ENCODE data around the gene DGUOK.
A peak's percentile ranks its signal among the peaks of the same experiment; 100 is the strongest.

Gene DGUOK

GRCh38 chr2:73982140-73982617, 55.5 kb downstream of the DGUOK start:
- H3K4me2 ChIP-seq (ENCODE audit: low read length) = no peak overlapping the region
- H2AK5ac ChIP-seq (ENCODE audit: low read length) = no peak overlapping the region
- no peak overlapping the region for H3K14ac ChIP-seq (ENCODE audit: low read length)
- no peak overlapping the region for H3K4ac ChIP-seq (ENCODE audit: low read depth, low read length)
- peak overlapping the region; percentile 29 for H2BK12ac ChIP-seq (ENCODE audit: low read length)
- peak; percentile 40 to 52 for DNase-seq
- no peak overlapping the region for H3K4me3 ChIP-seq (ENCODE audit: low read depth, low read length)
- H3K23ac ChIP-seq (ENCODE audit: low read length) = no peak overlapping the region
- no peaks in the 10 kb centered on the region for H3K27me3 ChIP-seq (ENCODE audit: insufficient read depth, low read length)
- WGBS (ENCODE audit: extremely low coverage, insufficient coverage, insufficient read length) = no CpG with 5 or more reads among the region's 7 CpGs
- peaks cover 21% of the 10 kb centered on the region for H3K79me1 ChIP-seq (ENCODE audit: low read length)
- no peak overlapping the region for H2AFZ ChIP-seq (ENCODE audit: insufficient read depth, low read length, poor library complexity)
- no peak overlapping the region for H4K12ac ChIP-seq (ENCODE audit: low read depth, low read length)
- H2BK5ac ChIP-seq (ENCODE audit: low read depth, low read length, poor library complexity) = no peak overlapping the region
- no peak overlapping the region for H2BK120ac ChIP-seq (ENCODE audit: insufficient read depth, low read length, poor library complexity)
- H4K8ac ChIP-seq (ENCODE audit: low read depth, low read length) = no peak overlapping the region
- H3K27ac ChIP-seq (ENCODE audit: low read depth, low read length) = no peak overlapping the region
- H4K91ac ChIP-seq (ENCODE audit: low read depth, low read length) = no peak overlapping the region
- no peak overlapping the region for H3K9ac ChIP-seq (ENCODE audit: low read length)
- peaks cover 21% of the 10 kb centered on the region for H3K79me2 ChIP-seq (ENCODE audit: control insufficient read depth, insufficient read depth, low read length, poor library complexity)
- H3K4me1 ChIP-seq (ENCODE audit: control insufficient read depth in 1 of 2, insufficient read depth in 2 of 2, low read length in 2 of 2) = peaks cover 37 to 49% of the 10 kb centered on the region in 2 experiments
- H3K9me3 ChIP-seq (ENCODE audit: insufficient read depth, low read depth, low read length) = no peaks in the 10 kb centered on the region
- H3K18ac ChIP-seq (ENCODE audit: low read length) = no peak overlapping the region
- H3K36me3 ChIP-seq (ENCODE audit: control insufficient read depth in 1 of 2, insufficient read depth in 2 of 2, low read length in 2 of 2) = peaks cover 8 to 11% of the 10 kb centered on the region in 2 experiments

DNA sequence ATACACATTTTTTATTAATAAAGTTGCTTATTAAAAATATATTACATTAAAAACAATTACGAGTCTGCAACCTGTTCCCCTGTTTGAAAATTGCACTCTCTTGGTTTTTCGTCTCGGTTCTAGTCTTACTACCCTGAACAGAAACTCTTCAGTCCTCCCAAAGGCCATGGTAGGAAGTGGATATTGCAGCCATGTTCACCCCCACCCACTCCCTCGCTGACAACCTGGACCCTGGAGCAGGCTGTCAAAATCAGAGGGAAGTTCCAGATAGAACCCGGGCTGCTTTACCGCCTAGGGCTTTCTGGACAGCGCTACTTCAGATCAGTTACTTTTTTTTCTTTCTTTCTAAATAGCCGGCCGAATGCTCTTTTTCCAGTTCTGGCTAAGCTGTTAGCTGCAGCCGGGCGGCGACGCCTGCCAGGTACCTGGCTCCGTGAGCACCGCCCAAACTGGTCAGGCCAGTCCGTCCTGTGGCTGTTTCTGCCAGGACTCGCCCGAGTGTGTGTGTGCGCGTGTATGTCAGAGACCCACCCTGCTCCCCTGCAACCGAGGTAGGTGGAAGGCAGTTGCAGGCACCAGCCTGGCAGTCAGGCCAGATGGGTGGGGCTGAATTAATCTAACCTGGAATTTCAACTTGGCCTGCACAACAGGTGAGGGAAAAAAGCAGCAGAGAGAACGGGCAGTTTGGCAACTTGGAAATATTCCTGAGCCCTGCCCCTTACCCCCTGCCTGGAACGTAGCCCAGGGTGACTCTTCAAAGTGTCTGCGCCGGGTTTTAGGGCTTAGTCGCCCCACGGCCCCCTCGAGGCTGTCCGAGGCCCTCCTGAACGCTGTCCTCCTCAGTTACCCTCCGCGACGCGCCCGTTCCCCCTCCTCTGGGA, 56.9 kb downstream of the DGUOK start:
- Histone ChIP-seq H3K27ac (ENCODE audit: low read depth, low read length) (peak overlapping the region; percentile 95), H4K12ac (ENCODE audit: low read depth, low read length) (peak overlapping the region; percentile 68), H3K9me3 (ENCODE audit: insufficient read depth, low read depth, low read length) (no peaks in the 10 kb centered on the region), H3K36me3 (ENCODE audit: control insufficient read depth in 1 of 2, insufficient read depth in 2 of 2, low read length in 2 of 2) (peaks cover 9 to 16% of the 10 kb centered on the region in 2 experiments), H3K4me1 (ENCODE audit: control insufficient read depth in 1 of 2, insufficient read depth in 2 of 2, low read length in 2 of 2) (peaks cover 49 to 62% of the 10 kb centered on the region in 2 experiments), H2AFZ (ENCODE audit: insufficient read depth, low read length, poor library complexity) (peak overlapping the region; percentile 89), H3K27me3 (ENCODE audit: insufficient read depth, low read length) (no peaks in the 10 kb centered on the region), H2BK12ac (ENCODE audit: low read length) (peak overlapping the region; percentile 83), H2BK120ac (ENCODE audit: insufficient read depth, low read length, poor library complexity) (peak overlapping the region; percentile 99), H3K18ac (ENCODE audit: low read length) (peak overlapping the region; percentile 99), H4K91ac (ENCODE audit: low read depth, low read length) (peak overlapping the region; percentile 98), H3K14ac (ENCODE audit: low read length) (peak overlapping the region; percentile 97), H4K8ac (ENCODE audit: low read depth, low read length) (peak overlapping the region; percentile 85), H3K4me3 (ENCODE audit: low read depth, low read length) (peak overlapping the region; percentile 74), H2BK5ac (ENCODE audit: low read depth, low read length, poor library complexity) (peak overlapping the region; percentile 97), H3K4me2 (ENCODE audit: low read length) (peak overlapping the region; percentile 98), H2AK5ac (ENCODE audit: low read length) (peak overlapping the region; percentile 94), H3K23ac (ENCODE audit: low read length) (no peak overlapping the region), H3K79me2 (ENCODE audit: control insufficient read depth, insufficient read depth, low read length, poor library complexity) (peaks cover 25% of the 10 kb centered on the region), H3K9ac (ENCODE audit: low read length) (peak overlapping the region; percentile 88), H3K79me1 (ENCODE audit: low read length) (peaks cover 21% of the 10 kb centered on the region), H3K4ac (ENCODE audit: low read depth, low read length) (peak overlapping the region; percentile 81)
- peak; percentile 98 to 99 for DNase-seq
- no CpG with 5 or more reads among the region's 35 CpGs for WGBS (ENCODE audit: extremely low coverage, insufficient coverage, insufficient read length)

GRCh38 chr2:73984203-73984921, 57.7 kb downstream of the DGUOK start, which contains the start of gene TET3:
Gene TET3 (plus strand): TSS chr2:73984910. CDS start chr2:73986404, 1,494 bp downstream.
- Histone ChIP-seq H3K18ac (ENCODE audit: low read length) (peak within 1 kb of the TSS; percentile 99), H3K4ac (ENCODE audit: low read depth, low read length) (peak within 1 kb of the TSS; percentile 92), H2AK5ac (ENCODE audit: low read length) (peak within 1 kb of the TSS; percentile 94), H3K4me1 (ENCODE audit: control insufficient read depth in 1 of 2, insufficient read depth in 2 of 2, low read length in 2 of 2) (peaks cover 46 to 58% of the 10 kb centered on the region in 2 experiments), H3K36me3 (ENCODE audit: control insufficient read depth in 1 of 2, insufficient read depth in 2 of 2, low read length in 2 of 2) (peaks cover 9 to 16% of the 10 kb centered on the region in 2 experiments), H3K4me3 (ENCODE audit: low read depth, low read length) (peak within 1 kb of the TSS; percentile 74), H3K4me2 (ENCODE audit: low read length) (peak within 1 kb of the TSS; percentile 98), H3K79me1 (ENCODE audit: low read length) (peaks cover 21% of the 10 kb centered on the region), H2BK5ac (ENCODE audit: low read depth, low read length, poor library complexity) (peak within 1 kb of the TSS; percentile 97), H3K23ac (ENCODE audit: low read length) (no peak within 1 kb of the TSS), H2BK12ac (ENCODE audit: low read length) (peak within 1 kb of the TSS; percentile 83), H4K8ac (ENCODE audit: low read depth, low read length) (peak within 1 kb of the TSS; percentile 90), H4K91ac (ENCODE audit: low read depth, low read length) (peak within 1 kb of the TSS; percentile 98), H3K9me3 (ENCODE audit: insufficient read depth, low read depth, low read length) (no peaks in the 10 kb centered on the region), H3K27me3 (ENCODE audit: insufficient read depth, low read length) (no peaks in the 10 kb centered on the region), H4K12ac (ENCODE audit: low read depth, low read length) (peak within 1 kb of the TSS; percentile 91), H3K27ac (ENCODE audit: low read depth, low read length) (peak within 1 kb of the TSS; percentile 95), H3K9ac (ENCODE audit: low read length) (peak within 1 kb of the TSS; percentile 88), H3K79me2 (ENCODE audit: control insufficient read depth, insufficient read depth, low read length, poor library complexity) (peaks cover 25% of the 10 kb centered on the region), H2AFZ (ENCODE audit: insufficient read depth, low read length, poor library complexity) (peak within 1 kb of the TSS; percentile 89), H3K14ac (ENCODE audit: low read length) (peak within 1 kb of the TSS; percentile 97), H2BK120ac (ENCODE audit: insufficient read depth, low read length, poor library complexity) (peak within 1 kb of the TSS; percentile 99)
- WGBS (ENCODE audit: extremely low coverage, insufficient coverage, insufficient read length) = no CpG with 5 or more reads among the region's 85 CpGs
- DNase-seq = no peak

GRCh38 chr2:73984922-73985307, 58.2 kb downstream of the DGUOK start:
- Histone ChIP-seq H2BK120ac (ENCODE audit: insufficient read depth, low read length, poor library complexity) (no peak overlapping the region), H4K8ac (ENCODE audit: low read depth, low read length) (peak overlapping the region; percentile 46), H3K79me2 (ENCODE audit: control insufficient read depth, insufficient read depth, low read length, poor library complexity) (peaks cover 25% of the 10 kb centered on the region), H2AFZ (ENCODE audit: insufficient read depth, low read length, poor library complexity) (no peak overlapping the region), H3K23ac (ENCODE audit: low read length) (no peak overlapping the region), H3K4me2 (ENCODE audit: low read length) (peak overlapping the region; percentile 98), H3K4me3 (ENCODE audit: low read depth, low read length) (peak overlapping the region; percentile 74), H3K9me3 (ENCODE audit: insufficient read depth, low read depth, low read length) (no peaks in the 10 kb centered on the region), H3K4me1 (ENCODE audit: control insufficient read depth in 1 of 2, insufficient read depth in 2 of 2, low read length in 2 of 2) (peaks cover 46 to 54% of the 10 kb centered on the region in 2 experiments), H3K14ac (ENCODE audit: low read length) (peak overlapping the region; percentile 55), H2AK5ac (ENCODE audit: low read length) (no peak overlapping the region), H4K91ac (ENCODE audit: low read depth, low read length) (peak overlapping the region; percentile 98), H2BK12ac (ENCODE audit: low read length) (no peak overlapping the region), H3K27ac (ENCODE audit: low read depth, low read length) (peak overlapping the region; percentile 95), H3K18ac (ENCODE audit: low read length) (peak overlapping the region; percentile 72), H3K79me1 (ENCODE audit: low read length) (peaks cover 21% of the 10 kb centered on the region), H4K12ac (ENCODE audit: low read depth, low read length) (no peak overlapping the region), H3K4ac (ENCODE audit: low read depth, low read length) (no peak overlapping the region), H3K27me3 (ENCODE audit: insufficient read depth, low read length) (no peaks in the 10 kb centered on the region), H3K36me3 (ENCODE audit: control insufficient read depth in 1 of 2, insufficient read depth in 2 of 2, low read length in 2 of 2) (peaks cover 9 to 16% of the 10 kb centered on the region in 2 experiments), H2BK5ac (ENCODE audit: low read depth, low read length, poor library complexity) (peak overlapping the region; percentile 68), H3K9ac (ENCODE audit: low read length) (peak overlapping the region; percentile 88)
- DNase-seq = peak in 1 of 2 donors; percentile 35
- no CpG with 5 or more reads among the region's 58 CpGs for WGBS (ENCODE audit: extremely low coverage, insufficient coverage, insufficient read length)
